Activated CD8-positive, alpha-beta memory T cell treated with anti-CD3 and anti-CD28 coated beads for 36 hours (primary cell): ENCODE data around the gene SAMD4A. TPM values are rescaled to one million over a fixed set of nuclear protein-coding genes. Genes with fewer than 3 reads are reported as not detected.
"Not testable (repeated sequence)": the region's sequence is repeated elsewhere in the genome, so short reads cannot be mapped to it uniquely, and the experiment has no call there.

Experiments
- CTCF ChIA-PET: fragments of 350-600 bp; sonication (Branson Sonifier 250); formaldehyde crosslinking; loops from one replicate; lab custom pipeline; 2021; ENCODE audit warnings: antibody characterized with exemption; lab: Charles Lee
- POLR2A ChIA-PET: fragments of 350-600 bp; sonication (Branson Sonifier 250); formaldehyde crosslinking; loops from one replicate; lab custom pipeline; 2021; ENCODE audit warnings: antibody characterized with exemption; lab: Charles Lee
- total RNA-seq, 2 experiments: library from RNA; stranded (reverse); gene quantifications; one replicate each; pipeline ENCODE4 v1.2.3, GENCODE V29; 2021

The SAMD4A gene
- total RNA-seq, 2 experiments from 2014 or later: 4.0 to 4.8 TPM

DNA sequence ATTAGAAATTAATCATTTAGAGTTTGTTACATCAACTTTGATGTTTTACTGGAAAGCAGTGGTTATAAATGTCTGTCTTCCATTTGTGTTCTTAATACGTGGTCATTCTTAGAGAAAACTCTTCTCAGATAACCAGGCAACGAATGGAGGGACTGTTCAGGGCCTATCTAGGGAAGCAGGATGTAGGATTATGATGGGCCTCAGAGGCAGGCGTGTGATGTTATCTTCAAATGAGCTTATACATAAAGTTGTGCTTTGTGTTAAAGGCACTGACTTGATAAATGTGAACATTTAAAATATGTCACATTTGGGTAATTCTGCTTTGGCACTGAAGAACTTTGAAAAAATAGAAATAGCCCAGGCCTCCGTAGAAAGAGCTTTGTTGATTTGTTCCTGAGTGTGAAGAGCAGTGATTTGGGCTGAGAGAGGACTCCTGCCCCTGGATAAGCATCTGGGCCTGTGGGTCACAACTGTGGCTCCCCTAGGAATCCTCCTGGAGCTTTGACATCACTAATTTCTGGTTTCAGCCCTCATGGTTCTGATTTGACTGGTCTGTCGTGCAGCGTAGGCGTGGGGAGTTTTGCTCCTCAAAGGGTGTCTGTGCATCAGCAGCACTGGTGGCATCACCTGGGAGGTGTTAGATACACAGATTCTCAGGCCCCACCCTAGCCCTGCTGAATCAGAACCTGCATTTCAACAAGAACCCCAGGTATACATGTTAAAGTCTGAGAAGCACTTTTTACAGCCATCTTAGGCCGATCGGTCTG lies 55.4 kb downstream of the SAMD4A start:
- POLR2A ChIA-PET: interaction anchor here (0.6 kb wide), 1 partner anchor 188 kb away, joined by 3 read pairs; no protein-coding TSS in a partner anchor
- CTCF ChIA-PET: interaction anchor here (0.7 to 1.0 kb wide), 2 partner anchors 151 to 1383 kb away, joined by 4 to 5 read pairs; no protein-coding TSS in a partner anchor

DNA sequence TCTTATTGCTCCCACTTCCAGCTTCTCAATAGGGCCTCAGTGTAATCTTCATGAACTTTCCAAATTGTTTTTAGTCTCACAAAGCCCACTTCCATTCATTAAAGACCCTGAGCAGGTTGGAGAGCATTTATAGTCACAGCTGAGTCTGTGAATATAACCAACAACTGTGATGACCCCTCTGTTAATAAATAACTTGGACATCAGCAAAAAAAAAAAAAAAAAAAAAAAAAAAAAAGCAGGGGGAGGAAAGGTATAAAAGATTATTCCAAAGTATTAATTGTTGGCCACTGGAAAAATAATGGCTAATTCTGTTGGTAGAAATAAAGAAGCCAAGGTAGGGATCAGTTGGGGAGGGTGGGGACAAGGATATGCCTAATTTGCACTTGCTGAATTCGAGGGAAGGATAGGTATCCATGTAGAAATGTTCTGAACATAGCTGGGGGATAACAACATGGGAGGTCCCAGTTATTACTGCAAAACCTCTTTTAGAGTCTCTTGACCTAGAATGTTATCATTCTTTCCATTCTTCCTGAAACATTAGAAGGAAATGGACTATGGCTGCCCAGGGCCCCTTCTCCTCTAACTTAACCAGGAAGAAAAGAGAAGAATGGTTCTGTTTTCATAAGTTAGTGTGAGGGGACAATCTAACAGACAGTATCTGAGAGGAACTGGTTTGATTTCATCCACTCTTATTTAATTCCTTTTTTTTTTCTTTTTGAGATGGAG lies 56.5 kb downstream of the SAMD4A start:
- CTCF ChIA-PET: interaction anchor here (0.7 kb wide), 1 partner anchor 1384 kb away, joined by 5 read pairs; no protein-coding TSS in a partner anchor
- POLR2A ChIA-PET: no interaction called here

DNA sequence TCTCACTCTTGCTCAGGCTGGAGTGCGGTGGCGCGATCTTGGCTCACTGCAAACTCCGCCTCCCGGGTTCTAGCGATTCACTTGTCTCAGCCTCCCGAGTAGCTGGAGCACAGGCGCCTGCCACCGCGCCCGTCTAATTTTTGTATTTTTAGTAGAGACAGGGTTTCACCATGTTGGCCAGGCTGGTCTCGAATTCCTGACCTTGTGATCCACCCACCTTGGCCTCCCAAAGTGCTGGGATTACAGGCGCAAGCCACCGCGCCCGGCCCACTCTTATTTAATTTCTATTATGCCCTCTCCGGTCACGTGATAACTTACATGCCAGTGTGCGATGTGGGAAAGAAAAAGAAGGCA lies 57.1 kb downstream of the SAMD4A start:
- CTCF ChIA-PET, POLR2A ChIA-PET: not testable (repeated sequence)

DNA sequence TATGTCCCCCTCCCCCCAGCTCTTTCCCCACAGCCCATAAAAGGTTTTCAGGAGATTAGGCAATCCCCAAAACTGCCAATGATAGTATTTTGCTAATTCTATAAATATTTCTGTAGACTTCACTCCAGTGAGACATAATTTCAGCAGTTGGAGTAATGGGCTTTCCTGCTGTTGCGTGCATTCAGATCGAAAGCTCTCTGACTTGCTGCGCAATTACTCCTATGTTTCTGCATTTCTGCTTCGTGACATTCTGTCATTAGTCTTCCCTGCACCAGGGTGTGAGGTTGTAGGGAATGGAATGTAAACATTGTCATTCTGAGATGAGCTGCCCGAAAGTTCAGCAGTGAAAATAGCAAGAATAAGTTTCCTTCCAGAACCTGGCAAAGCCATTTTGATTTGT lies 58.2 kb downstream of the SAMD4A start:
- CTCF ChIA-PET: interaction anchor here (0.7 kb wide), 1 partner anchor 116 kb away, joined by 4 read pairs; no protein-coding TSS in a partner anchor
- POLR2A ChIA-PET: interaction anchor here (0.5 kb wide), 1 partner anchor 713 kb away, joined by 4 read pairs; no protein-coding TSS in a partner anchor

DNA sequence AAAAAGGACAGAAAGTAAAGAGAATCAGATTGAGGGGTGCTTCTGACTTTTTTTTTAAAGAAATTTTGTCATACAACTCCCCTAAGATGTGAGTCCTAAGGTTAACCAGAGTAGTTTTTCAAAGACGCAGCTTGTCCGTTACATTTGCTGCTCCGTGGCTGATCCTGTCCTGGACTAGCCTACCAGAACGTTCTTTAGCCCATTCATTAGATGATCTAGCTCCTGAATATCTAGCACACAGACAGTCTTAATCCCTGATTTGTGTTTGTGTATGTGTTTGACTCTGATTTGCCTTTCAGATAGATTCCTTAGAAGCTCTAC lies 60.3 kb downstream of the SAMD4A start:
- CTCF ChIA-PET: interaction anchor here (1.3 kb wide), 2 partner anchors 16 to 146 kb away, joined by 3 to 4 read pairs; no protein-coding TSS in a partner anchor

DNA sequence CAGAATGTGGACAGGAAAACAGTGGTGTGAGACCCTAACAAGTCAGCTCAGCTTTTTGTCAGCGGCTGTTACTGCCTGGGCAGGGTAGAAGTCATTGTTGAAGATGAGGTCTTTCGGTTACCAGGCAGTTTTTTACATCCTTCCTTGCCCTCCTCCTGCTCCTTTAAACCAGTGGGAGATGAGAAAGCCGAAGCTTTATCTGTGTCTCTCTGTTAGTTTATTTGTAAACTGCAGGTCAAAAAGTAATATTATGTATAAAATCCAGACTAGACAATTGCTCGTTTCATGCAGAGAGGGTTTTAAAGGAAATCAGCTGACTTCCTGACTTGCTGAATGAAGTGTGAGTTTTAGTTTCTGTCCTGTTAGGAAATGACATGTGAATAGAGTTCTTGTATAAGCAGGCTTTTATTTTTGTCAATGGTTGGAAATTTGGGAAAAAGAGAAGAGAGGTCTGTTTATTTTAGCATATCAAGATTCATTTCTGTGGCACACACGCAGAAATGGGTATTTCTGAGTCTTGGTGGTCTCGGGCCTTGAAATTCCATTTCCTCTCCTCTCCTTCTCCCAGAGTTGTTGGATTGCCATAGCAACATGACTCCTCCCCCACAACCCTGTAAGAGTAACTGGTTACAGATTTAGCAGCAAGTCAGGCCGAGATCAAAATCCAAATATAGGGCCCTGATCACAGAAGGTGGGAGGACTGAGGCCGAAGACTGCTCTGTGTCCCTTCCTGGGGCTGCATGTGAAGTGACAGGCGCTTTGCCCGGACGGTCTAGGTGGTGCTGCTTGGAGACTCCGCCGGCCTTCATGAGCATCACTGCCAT lies 60.8 kb downstream of the SAMD4A start:
- POLR2A ChIA-PET: no interaction called here
- CTCF ChIA-PET: interaction anchor here (1.3 kb wide), 2 partner anchors 15 to 146 kb away, joined by 3 to 4 read pairs; no protein-coding TSS in a partner anchor

More for the DNA sequence above, 60.3 kb downstream of the SAMD4A start:
- POLR2A ChIA-PET: no interaction called here

DNA sequence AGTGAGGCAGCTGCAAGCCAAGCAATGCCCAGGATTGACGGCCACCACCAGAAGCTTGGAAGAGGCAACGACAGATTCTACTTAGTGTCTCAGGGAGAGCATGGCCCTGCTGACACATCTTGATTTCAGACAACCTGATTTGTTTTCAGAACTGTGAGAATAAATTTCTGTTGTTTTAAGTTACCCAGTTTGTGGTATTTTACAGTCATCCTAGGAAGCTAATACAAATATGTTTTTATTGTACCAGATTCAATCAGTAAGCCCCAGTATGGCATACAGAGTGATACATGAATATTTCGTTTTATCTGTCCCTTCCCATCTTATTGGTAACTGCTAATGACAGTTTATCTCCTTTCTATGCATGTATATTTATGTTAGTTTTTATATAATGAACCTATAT lies 62.3 kb downstream of the SAMD4A start:
- ChIA-PET CTCF (no interaction called here), POLR2A (no interaction called here)

DNA sequence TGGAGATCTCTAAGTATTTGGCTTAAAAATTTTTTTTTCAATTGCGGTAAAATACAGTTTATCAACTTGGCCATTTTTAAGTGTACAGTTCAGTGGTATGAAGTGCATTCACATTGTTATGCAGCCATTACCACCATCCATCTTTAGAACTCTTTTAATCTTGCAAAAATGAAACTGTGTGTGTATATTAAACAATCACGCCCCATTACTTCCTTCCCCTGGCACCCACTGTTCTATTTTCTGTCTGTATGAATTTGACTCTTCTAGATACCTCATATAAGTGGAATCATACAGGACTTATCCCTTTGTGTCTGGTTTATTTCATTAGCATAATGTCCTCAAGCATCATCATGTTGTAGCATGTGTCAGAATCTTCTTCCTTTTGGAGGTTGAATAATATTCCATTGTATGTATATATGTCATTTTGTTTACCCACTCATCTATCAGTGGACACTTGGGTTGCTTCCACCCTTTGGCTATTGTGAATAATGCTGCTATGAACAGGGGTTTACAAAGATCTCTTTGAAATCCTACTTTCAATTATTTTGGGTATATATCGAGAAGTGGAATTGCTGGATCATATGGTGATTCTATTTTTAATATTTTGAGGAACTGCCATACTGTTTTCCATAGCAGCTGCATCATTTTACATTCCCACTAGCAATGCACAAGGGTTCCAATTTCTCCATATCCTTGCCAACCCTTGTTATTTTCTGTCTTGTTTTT lies 62.9 kb downstream of the SAMD4A start:
- ChIA-PET CTCF (no interaction called here), POLR2A (no interaction called here)

DNA sequence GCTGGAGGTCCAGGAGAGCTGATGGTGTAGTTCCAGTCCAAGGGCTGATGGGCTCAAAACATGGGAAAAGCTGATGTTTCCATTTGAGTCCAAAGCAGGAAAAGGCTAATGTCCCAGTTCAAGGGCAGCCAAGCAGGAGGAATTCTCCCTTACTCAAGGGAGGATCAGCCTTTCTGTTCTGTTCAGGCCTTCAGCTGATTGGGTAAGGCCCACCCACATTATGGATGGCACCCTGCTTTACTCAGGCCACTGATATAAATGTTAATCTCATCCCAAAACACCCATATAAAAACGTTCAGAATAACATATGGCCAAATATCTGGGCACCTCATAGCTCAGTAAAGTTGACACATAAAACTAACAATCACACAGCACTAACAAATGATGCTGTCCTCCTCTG lies 64.1 kb downstream of the SAMD4A start:
- ChIA-PET CTCF (interaction anchor here (1.5 kb wide), 1 partner anchor 173 kb away, joined by 4 read pairs; no protein-coding TSS in a partner anchor), POLR2A (interaction anchor here (0.6 kb wide), 1 partner anchor 20 kb away, joined by 3 read pairs; no protein-coding TSS in a partner anchor)

DNA sequence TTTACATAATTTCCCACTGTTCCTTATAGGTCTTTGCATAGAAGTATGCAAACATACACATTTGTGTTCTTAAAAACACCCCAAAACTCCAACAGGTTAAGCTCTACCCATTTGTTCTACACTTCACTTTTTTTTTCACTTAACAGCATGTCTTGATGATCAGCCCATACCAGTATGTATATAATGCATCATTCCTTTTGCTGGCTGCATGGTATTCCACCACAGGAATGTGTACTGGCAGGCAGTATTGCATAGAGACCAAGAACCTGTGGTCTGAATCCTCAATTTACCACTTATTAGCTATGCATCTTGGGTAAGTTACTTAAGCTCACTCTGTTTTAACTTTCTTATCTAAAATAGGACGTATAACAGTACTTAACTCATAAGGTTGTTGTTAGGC lies 65.5 kb downstream of the SAMD4A start:
- CTCF ChIA-PET: interaction anchor here (1.4 kb wide), 1 partner anchor 59 kb away, joined by 3 read pairs; no protein-coding TSS in a partner anchor
- POLR2A ChIA-PET: no interaction called here

DNA sequence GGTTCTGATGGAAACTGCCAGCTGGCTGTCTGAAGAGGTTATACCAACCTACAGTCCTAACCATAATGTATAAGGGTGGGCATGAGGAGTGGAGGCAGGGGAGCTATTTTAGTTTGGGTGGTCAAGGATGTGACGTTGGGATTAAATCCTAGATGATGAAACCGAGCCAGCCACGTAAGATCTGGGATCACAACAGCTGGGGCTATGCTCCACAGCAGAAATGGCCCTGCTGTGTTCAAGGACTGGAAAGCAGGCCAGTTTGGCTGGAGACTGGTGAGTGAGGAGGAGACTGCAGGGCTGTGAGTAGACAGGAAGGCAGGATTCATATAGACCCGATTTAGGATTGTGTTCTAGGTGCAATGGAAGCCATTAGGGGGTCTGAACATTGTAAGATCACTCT lies 66.1 kb downstream of the SAMD4A start:
- CTCF ChIA-PET: interaction anchor here (1.4 kb wide), 1 partner anchor 58 kb away, joined by 3 read pairs; no protein-coding TSS in a partner anchor
- POLR2A ChIA-PET: no interaction called here

DNA sequence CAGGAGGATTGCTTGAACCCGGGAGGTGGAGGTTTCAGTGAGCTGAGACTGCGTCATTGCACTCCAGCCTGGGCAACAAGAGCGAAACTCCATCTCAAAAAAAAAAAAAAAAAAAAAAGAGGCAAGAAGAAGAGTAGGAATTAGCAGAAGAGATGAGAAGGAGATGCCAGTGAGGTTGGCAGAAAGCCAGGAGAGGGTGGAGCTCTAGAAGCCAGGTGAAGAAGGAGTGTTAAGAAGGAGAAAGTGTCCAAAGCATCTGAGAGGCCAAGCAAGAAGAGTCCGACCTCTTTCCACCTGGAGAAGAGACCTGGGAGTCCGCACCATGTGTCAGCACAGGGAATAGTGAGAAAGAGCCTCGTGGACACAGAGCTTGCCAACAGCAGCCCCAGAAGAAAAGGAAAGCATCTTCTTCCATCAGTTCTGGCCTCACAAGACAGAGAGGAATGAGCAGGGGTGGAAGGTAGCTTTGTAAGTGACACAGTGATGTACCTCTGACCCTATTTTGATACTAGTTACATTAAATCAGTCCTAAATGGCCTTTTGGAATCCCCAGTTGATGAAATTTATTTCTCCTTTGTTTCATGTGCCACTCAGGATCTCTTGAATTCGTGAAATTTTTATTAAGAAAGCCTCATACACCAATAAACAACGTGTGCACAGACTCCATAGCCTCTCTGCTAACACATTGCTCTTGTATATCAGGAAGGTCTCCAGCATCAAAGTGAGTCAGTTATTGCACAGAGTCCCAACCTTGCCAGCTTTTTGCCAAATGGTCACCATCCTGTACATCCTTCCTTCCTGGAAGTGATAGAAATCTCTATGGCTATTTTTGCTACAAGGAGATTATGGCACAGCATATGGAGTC lies 70.6 kb downstream of the SAMD4A start:
- POLR2A ChIA-PET: no interaction called here
- CTCF ChIA-PET: interaction anchor here (0.8 kb wide), 1 partner anchor 33 kb away, joined by 6 read pairs; no protein-coding TSS in a partner anchor

DNA sequence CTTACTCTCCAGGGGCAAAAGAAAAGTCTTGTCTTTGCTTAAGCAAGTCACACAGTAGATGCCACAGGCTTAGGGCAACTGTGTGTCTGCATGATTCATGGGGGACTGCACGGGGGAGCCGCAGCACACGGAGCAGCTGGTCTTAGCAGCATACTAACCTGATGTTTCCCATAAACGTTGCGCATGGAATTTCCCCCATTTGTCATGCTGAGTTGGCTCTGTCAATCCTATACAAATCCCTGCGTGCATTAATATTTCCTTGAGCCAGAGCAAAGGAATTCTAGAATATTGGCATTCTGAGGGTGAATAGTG lies 71.2 kb downstream of the SAMD4A start:
- ChIA-PET CTCF (no interaction called here), POLR2A (no interaction called here)

DNA sequence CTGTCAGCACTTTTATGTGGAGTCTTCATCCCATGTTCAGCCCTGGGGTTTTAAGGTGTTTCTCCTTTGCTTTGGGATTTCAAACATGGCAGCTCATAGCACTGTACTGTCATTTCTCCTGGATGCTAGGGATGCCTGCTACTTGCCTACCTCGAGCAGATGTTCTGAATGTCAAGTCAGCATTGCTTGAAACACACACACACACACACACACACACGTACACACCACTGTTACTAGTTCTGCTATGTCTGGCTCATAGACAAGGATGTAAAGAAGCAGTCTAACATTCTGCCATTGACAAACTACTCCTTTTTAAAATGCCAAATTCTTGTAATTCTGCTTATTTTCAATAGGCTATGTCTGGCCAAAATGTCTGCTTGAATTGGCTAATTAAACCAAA lies 72.7 kb downstream of the SAMD4A start:
- POLR2A ChIA-PET: no interaction called here

DNA sequence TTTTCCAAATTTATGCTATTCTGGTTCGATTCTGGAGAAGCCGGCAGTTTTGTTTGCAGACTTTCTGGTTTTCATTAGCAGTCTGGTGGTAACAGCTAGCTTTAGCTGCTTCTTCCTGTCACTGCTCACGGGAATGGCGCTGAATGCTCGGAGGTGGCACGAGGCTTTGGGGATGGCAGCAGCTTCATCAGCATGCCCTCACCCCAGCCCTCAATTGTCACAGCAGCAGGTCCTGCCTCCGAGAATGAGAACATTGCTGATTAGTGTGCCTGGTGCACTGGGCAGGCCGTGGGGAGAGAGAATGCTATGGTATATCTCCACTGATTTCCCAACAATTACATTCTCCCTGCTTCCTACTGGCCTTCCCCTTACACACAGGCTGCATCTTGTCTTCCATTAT lies 73.6 kb downstream of the SAMD4A start:
- CTCF ChIA-PET: no interaction called here
- POLR2A ChIA-PET: no interaction called here

More for the DNA sequence above, 72.7 kb downstream of the SAMD4A start:
- CTCF ChIA-PET: interaction anchor here (0.6 kb wide), 1 partner anchor 75 kb away, joined by 3 read pairs; no protein-coding TSS in a partner anchor

DNA sequence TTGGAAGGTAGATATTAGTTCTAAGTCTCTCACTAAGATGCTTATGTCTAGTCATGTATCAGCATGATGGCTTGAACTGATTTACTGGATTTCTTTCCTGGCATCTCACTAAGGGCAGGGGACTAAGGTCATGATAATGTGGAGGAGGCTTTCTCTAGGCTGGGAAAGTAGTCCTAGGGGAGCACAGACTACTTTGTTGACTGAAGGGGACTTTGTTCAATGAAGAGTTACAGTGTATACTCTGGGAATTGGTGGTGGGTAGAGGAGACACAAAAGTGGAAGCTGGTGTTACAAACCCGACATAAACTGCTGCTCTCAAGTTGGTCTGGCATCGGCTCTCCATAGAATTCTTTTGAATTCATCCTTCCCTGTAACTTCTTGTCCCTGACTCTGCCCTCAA lies 75.2 kb downstream of the SAMD4A start:
- POLR2A ChIA-PET: no interaction called here
- CTCF ChIA-PET: interaction anchor here (1.1 to 2.0 kb wide), 3 partner anchors 27 to 78 kb away, joined by 3 to 8 read pairs (median 5); partner anchors contain the start of gene SAMD4A
